NCI-H2196 treated with DMSO at 0.1 percent for 48 hours (cell line): ENCODE results near the gene DRG2.

Experiments
- DNase-seq: peaks from one replicate; lab custom pipeline; 2025; ENCODE audit not compliant: unreplicated experiment; lab: John Stamatoyannopoulos, UW

DRG2 gene

GRCh38 chr17:18142417-18142816, 54.7 kb downstream of the DRG2 start:
- no peak for DNase-seq

GRCh38 chr17:18143044-18143936, 55.5 kb downstream of the DRG2 start:
- DNase-seq = no peak

GRCh38 chr17:18144261-18144660, 56.5 kb downstream of the DRG2 start:
- no peak for DNase-seq

GRCh38 chr17:18144855-18145254, 57.1 kb downstream of the DRG2 start:
- DNase-seq = no peak

- no peak for DNase-seq
Observed at GRCh38 chr17:18145811-18146210, 58.1 kb downstream of the DRG2 start.

- DNase-seq = no peak
Observed at GRCh38 chr17:18146259-18146658, 58.5 kb downstream of the DRG2 start.

GRCh38 chr17:18146980-18147379, 59.2 kb downstream of the DRG2 start:
- DNase-seq = no peak

GRCh38 chr17:18148586-18148985, 60.8 kb downstream of the DRG2 start:
- no peak for DNase-seq

- no peak for DNase-seq
Observed at GRCh38 chr17:18151290-18151689, 63.5 kb downstream of the DRG2 start.

- DNase-seq = no peak
Observed at GRCh38 chr17:18155179-18155578, 67.4 kb downstream of the DRG2 start.

GRCh38 chr17:18156171-18156975, 68.6 kb downstream of the DRG2 start:
- no peak for DNase-seq

- DNase-seq = no peak
Observed at GRCh38 chr17:18156976-18157280, 69.2 kb downstream of the DRG2 start.
